PC-3 (cell line): ENCODE measurements around the gene PMEPA1.

Experiments
- CTCF ChIP-seq: fragments of 300-600 bp; sonication (generic); conservative IDR thresholded peaks from 2 replicates; pipeline ENCODE4 v1.5.1; 2017; ENCODE audit warnings: antibody characterized with exemption, low read depth, mild to moderate bottlenecking, low read length
- EZH2 ChIP-seq: fragments of 300-600 bp; sonication (generic); IDR thresholded peaks from one replicate; pipeline ENCODE4 v1.6.1; 2017; ENCODE audit warnings: antibody characterized with exemption, mild to moderate bottlenecking, low read length; ENCODE audit not compliant: unreplicated experiment

GRCh38 chr20:57658833-57659516, 50.8 kb downstream of the PMEPA1 start:
- no peak for TF ChIP-seq CTCF
- TF ChIP-seq EZH2, result no peak
